NCI-H524 treated with DMSO at 0.1 percent for 48 hours (cell line): Measurements from ENCODE around the gene SLC43A1.

Experiments used
- DNase-seq: peaks from one replicate; lab custom pipeline; 2025; lab: John Stamatoyannopoulos, UW

SLC43A1 gene

GRCh38 chr11:57527056-57527631 is 11.6 kb upstream of the SLC43A1 start:
- DNase-seq: peak; percentile 27

- no peak for DNase-seq
Observed at GRCh38 chr11:57523419-57523818, 7.9 kb upstream of the SLC43A1 start.

GRCh38 chr11:57521116-57521515 is 5.6 kb upstream of the SLC43A1 start:
- DNase-seq: no peak

- DNase-seq: no peak
Observed at GRCh38 chr11:57516061-57516443, 550 bp upstream of the SLC43A1 start.

- DNase-seq: no peak
Observed at GRCh38 chr11:57514538-57515331, 767 bp downstream of the SLC43A1 start.

- no peak for DNase-seq
Observed at GRCh38 chr11:57513911-57514537, 1.5 kb downstream of the SLC43A1 start.

DNA sequence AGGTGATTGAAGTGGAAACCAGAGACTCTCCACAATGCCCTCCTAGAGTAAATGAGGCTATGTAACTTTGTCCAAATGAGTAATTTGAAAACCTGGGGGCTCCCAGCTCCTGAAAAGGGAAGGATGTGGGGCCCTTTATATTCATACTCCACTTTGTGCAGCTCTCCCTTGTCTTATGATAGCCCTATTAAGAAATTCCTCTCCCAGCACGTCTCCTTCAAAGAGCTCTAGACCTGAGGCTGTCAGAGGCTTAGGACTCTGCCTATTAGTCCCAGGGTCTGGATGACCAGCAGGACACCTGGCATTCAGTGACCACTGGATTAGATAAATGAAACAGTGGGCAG is 2.1 kb downstream of the SLC43A1 start:
- no peak for DNase-seq

GRCh38 chr11:57512646-57513451 is 2.7 kb downstream of the SLC43A1 start:
- DNase-seq: no peak

GRCh38 chr11:57511741-57512430 is 3.6 kb downstream of the SLC43A1 start:
- no peak for DNase-seq

DNA sequence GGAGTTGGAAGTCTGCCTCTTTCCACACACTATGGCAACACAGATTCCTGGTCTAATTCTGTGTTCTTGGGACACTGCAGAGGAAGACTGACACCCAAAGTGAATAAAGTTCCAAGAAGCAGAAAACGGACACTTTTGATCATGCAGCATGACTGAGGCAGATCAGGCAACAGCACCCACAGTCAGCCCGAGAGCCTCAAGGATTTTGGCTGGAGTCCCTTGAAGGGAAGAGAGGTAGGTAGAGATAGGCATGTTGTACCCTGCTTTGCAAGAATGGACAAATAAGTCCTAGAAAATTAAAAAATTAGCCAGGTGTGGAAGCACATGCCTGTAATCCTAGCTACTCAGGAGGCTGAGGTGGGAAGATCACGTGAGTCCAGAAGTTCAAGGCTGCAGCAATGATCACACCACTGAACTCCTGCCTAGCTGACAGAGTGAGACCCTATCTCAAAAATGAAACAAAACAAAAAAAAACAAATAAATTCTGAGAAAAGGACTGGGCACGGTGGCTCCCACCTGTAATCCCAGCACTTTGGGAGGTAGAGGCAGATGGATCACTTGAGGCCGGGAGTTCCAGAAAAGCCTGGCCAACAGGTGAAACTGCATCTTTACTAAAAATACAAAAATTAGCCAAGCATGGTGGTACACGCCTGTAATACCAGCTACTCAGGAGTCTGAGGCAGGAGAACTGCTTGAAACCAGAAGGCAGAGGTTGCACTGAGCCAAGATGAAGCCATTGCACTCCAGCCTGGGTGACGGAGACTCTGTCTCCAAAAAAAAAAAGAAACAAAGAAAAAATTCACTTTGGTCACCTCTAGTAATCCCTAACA is 6.9 kb downstream of the SLC43A1 start:
- DNase-seq: no peak

DNA sequence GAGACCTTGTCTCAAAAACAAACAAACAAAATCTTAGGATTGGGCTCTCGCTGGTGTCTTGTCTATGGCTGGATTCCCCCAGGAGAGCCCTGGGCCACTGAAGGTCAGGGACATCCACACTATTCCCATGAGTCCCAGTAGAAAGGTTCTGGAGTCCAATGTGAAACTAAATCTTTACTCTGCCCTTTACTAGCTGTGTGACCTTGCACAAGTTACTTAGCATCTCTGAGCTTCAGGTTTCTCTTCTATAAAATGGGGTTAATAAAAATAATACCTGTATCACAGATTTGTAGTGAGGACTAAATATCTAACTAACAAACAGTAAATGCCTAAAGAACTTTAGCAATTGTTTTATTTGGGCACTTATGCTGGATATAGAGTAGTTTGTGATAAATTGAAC is 9.0 kb downstream of the SLC43A1 start:
- no peak for DNase-seq

DNA sequence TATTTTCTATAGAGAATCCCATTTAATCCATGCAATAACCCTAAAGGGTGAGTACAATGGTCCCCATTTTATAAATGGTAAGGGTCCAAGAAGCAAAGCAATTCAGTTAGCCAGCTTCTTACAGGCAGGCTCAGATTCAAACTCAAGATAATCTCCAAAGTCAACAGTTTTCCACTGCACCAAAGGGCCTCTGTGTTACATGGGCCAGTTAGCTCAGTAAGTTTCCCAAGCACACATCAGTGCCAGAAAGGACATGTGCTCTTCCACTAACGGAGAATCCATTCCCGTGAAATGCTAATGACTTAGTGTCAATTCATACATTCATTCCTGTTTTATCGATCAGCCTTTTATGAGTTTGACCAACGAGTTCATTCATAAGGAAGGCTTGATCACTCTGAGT is 11.0 kb downstream of the SLC43A1 start:
- DNase-seq: no peak

- no peak for DNase-seq
Observed at GRCh38 chr11:57502870-57503269, 12.6 kb downstream of the SLC43A1 start.

GRCh38 chr11:57502376-57502775 is 13.1 kb downstream of the SLC43A1 start:
- DNase-seq: no peak

DNA sequence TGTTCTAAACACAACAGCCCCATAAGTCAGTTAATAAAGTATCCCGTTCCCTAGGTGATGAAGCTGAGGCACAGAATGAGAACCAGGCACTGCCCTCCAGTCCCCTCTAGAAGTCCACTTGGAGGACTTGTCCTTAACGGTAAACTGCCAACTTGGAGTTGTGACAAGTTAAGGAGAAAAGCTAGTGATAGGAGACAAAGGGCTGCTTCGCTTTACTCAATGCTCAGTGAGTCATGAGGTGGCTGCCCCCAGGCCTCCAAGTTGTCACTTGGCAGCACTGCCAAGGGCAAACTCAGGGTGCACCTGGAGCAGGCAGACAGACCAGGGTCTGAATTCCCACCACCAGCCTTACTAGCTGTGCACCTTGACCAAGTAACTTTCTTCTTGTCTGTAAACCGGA is 13.5 kb downstream of the SLC43A1 start:
- DNase-seq: no peak

DNA sequence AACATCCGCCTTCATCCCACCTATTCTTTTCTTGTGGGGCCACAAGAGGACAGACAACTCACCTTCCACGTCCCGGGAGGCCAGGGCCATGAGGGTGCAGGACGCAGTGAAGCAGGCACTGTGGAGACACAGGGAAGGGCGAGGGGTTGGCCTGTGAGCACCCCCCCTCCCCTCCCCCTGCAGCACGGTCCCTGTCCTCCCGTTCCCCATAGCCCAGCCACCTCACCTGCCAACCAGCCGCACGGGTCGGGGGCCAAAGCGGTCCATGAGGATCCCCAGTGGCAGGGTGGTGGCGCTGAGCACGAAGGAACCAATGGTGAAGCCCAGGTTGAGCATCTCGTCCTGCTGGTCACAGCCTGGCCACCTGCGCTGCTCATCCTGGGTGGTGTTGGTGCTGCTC is 14.6 kb downstream of the SLC43A1 start:
- DNase-seq: no peak

GRCh38 chr11:57500515-57500914 is 15.0 kb downstream of the SLC43A1 start:
- no peak for DNase-seq

GRCh38 chr11:57499983-57500461 is 15.5 kb downstream of the SLC43A1 start:
- no peak for DNase-seq

- DNase-seq: peak; percentile 66
Observed at GRCh38 chr11:57499413-57499982, 16.0 kb downstream of the SLC43A1 start.

DNA sequence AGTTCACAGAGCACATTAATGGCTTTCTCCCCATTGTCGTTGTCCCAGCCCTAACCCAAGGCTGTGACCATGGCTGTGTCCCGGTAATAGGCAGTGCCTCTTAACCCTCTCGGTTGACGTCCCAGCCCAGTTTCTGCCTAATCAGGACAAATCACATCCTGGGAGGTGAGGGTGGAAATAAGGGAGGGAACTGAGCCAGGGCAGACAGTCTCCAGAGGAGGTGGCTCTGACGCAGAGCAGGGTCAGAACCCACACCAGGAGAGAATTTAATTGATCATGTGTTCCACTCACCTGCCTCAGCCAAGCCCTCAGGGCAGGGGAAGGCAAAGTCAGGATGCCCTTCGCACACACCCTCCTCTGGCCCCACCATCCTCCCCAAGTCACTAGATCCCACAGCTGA is 17.0 kb downstream of the SLC43A1 start:
- DNase-seq: no peak
